CD4-positive, CD25-positive, alpha-beta regulatory T cell (primary cell): ENCODE results near the gene HTR3C. TPM values are rescaled to one million over a fixed set of nuclear protein-coding genes. Genes with fewer than 3 reads are reported as not detected.
"Not testable (repeated sequence)": the region's sequence is repeated elsewhere in the genome, so short reads cannot be mapped to it uniquely, and the experiment has no call there.

Source experiments
- ATAC-seq, 2 donors: fragments of 150-1000 bp; cut with Tn5 transposase; one replicate each; pipeline ENCODE4 v1.10.0; 2021; ENCODE audit warnings: low read depth in 2 of 2, moderate number of reproducible peaks in 2 of 2, moderate library complexity in 1 of 2
- DNase-seq, 3 donors: peaks; one replicate each; pipeline versions ENCODE4 v3.0.0 to v3.0.0-alpha.2; 2012 to 2022; ENCODE audit warnings: mixed read lengths in 1 of 3
- H3K27ac ChIP-seq: one replicate; pipeline ENCODE4 v1.7.0; 2013; ENCODE audit warnings: mild to moderate bottlenecking, low read length; ENCODE audit not compliant: insufficient read depth, poor library complexity, severe bottlenecking
- H3K27me3 ChIP-seq: one replicate; pipeline ENCODE4 v1.7.0; 2013; ENCODE audit warnings: low read length; ENCODE audit not compliant: control insufficient read depth, insufficient read depth
- H3K36me3 ChIP-seq: one replicate; pipeline ENCODE4 v1.7.0; 2013; ENCODE audit warnings: mild to moderate bottlenecking, low read length, moderate library complexity; ENCODE audit not compliant: control insufficient read depth, insufficient read depth
- H3K4me1 ChIP-seq: 2 replicates; pipeline ENCODE4 v1.7.0; 2013; ENCODE audit warnings: mild to moderate bottlenecking, low read length; ENCODE audit not compliant: insufficient read depth, control insufficient read depth, poor library complexity, severe bottlenecking
- H3K4me3 ChIP-seq: one replicate; pipeline ENCODE4 v1.7.0; 2013; ENCODE audit warnings: low read depth, mild to moderate bottlenecking, low read length, moderate library complexity
- H3K9me3 ChIP-seq, 2 experiments: 1 replicate in 1 of 2; 2 replicates in 1 of 2; pipeline ENCODE4 v1.7.0; 2013; ENCODE audit warnings: low read length in 2 of 2, mild to moderate bottlenecking in 1 of 2, moderate library complexity in 1 of 2; ENCODE audit not compliant: control insufficient read depth in 2 of 2
- H3K27ac Mint-ChIP-seq, 3 donors: one replicate each; pipeline ENCODE4 v1.8.0; 2020 to 2022; ENCODE audit warnings: mild to moderate bottlenecking in 3 of 3, mixed read lengths in 3 of 3, moderate library complexity in 2 of 3
- H3K27me3 Mint-ChIP-seq: one replicate; pipeline ENCODE4 v1.8.0; 2022; ENCODE audit warnings: mild to moderate bottlenecking, mixed read lengths
- H3K36me3 Mint-ChIP-seq: one replicate; pipeline ENCODE4 v1.8.0; 2020; ENCODE audit warnings: mixed read lengths
- H3K4me1 Mint-ChIP-seq, 4 donors: one replicate each; pipeline ENCODE4 v1.8.0; 2020 to 2022; ENCODE audit warnings: mixed read lengths in 4 of 4, mild to moderate bottlenecking in 1 of 4
- H3K4me3 Mint-ChIP-seq, 4 donors: one replicate each; pipeline ENCODE4 v1.8.0; 2020 to 2022; ENCODE audit warnings: mild to moderate bottlenecking in 4 of 4, mixed read lengths in 4 of 4, moderate library complexity in 3 of 4
- H3K9me3 Mint-ChIP-seq, 7 donors: one replicate each; pipeline ENCODE4 v1.8.0; 2020 to 2022; ENCODE audit warnings: mixed read lengths in 7 of 7, mild to moderate bottlenecking in 3 of 7, moderate library complexity in 2 of 7
- polyA plus RNA-seq, 4 donors: library from polyadenylated mRNA; unstranded; fragments of 300-500 nt; fragmentation: Illumina TruSeq; gene quantifications; one replicate each; pipeline ENCODE4 v1.2.3, GENCODE V29; 2021
- total RNA-seq: library from RNA; stranded (reverse); gene quantifications from one replicate; pipeline ENCODE4 v1.2.3, GENCODE V29; 2022

HTR3C gene
- total and polyA plus RNA-seq, 5 donors from 2014 or later: not detected

DNA sequence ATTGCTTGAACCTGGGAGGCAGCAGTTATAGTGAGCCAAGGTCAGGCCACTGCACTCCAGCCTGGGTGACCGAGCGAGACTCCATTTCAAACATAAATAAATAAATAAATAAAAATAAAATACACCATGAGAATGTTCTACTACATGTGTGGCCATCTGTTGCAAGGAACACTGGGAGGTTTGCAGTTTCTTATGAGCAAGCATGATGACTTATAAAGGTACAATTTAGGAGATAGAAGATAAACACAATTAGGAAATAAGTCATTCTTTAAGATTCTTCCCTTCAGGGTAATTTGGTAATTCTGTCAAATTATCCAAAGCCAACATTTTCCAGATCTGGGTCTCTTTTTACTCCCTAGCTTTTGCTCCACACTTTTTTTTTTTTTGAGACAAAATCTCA is 13.4 kb downstream of the HTR3C start:
- no peaks in the 10 kb centered on the region for H3K4me1 Mint-ChIP-seq
- H3K36me3 ChIP-seq: no peaks in the 10 kb centered on the region
- no peak for DNase-seq
- H3K9me3 ChIP-seq: no peaks in the 10 kb centered on the region
- ATAC-seq: no peak
- no peak overlapping the region for H3K4me3 Mint-ChIP-seq
- H3K27ac Mint-ChIP-seq: no peak overlapping the region
- no peaks in the 10 kb centered on the region for H3K36me3 Mint-ChIP-seq
- peaks cover 11% of the 10 kb centered on the region for H3K27me3 Mint-ChIP-seq
- H3K9me3 Mint-ChIP-seq: peaks cover 0 to 8% (median 2%) of the 10 kb centered on the region in 7 donors
- no peak overlapping the region for H3K4me3 ChIP-seq
- no peak overlapping the region for H3K27ac ChIP-seq
- peaks cover 2% of the 10 kb centered on the region for H3K27me3 ChIP-seq
- no peaks in the 10 kb centered on the region for H3K4me1 ChIP-seq

- H3K27me3 ChIP-seq: peaks cover 2% of the 10 kb centered on the region
- Mint-ChIP-seq H3K27ac (no peak overlapping the region), H3K4me1 (no peaks in the 10 kb centered on the region), H3K36me3 (no peaks in the 10 kb centered on the region), H3K9me3 (peaks cover 0 to 7% (median 2%) of the 10 kb centered on the region in 7 donors), H3K4me3 (no peak overlapping the region), H3K27me3 (peaks cover 11% of the 10 kb centered on the region)
- ATAC-seq (no peak), DNase-seq (no peak)
- H3K4me3 ChIP-seq: no peak overlapping the region
- no peaks in the 10 kb centered on the region for H3K4me1 ChIP-seq
- H3K27ac ChIP-seq: no peak overlapping the region
- no peaks in the 10 kb centered on the region for H3K36me3 ChIP-seq
- H3K9me3 ChIP-seq: no peaks in the 10 kb centered on the region
Observed at GRCh38 chr3:184067573-184068055, 14.8 kb downstream of the HTR3C start.

GRCh38 chr3:184068344-184068743 is 15.5 kb downstream of the HTR3C start:
- no peaks in the 10 kb centered on the region for H3K36me3 ChIP-seq
- H3K4me3 Mint-ChIP-seq: peak overlapping the region in 1 of 4 donors; percentile 85

GRCh38 chr3:184071142-184071541 is 18.3 kb downstream of the HTR3C start:
- not testable (repeated sequence) for ATAC-seq, H3K4me3 Mint-ChIP-seq, H3K4me1 ChIP-seq, DNase-seq, H3K27me3 ChIP-seq, H3K4me3 ChIP-seq, H3K9me3 Mint-ChIP-seq, H3K27ac ChIP-seq, H3K27ac Mint-ChIP-seq, H3K4me1 Mint-ChIP-seq, H3K36me3 Mint-ChIP-seq, H3K9me3 ChIP-seq, H3K36me3 ChIP-seq
- peaks cover 16% of the 10 kb centered on the region for H3K27me3 Mint-ChIP-seq

More at GRCh38 chr3:184068344-184068743, 15.5 kb downstream of the HTR3C start:
- Histone ChIP-seq H3K4me3 (no peak overlapping the region), H3K27me3 (peaks cover 2% of the 10 kb centered on the region), H3K27ac (no peak overlapping the region), H3K9me3 (no peaks in the 10 kb centered on the region), H3K4me1 (no peaks in the 10 kb centered on the region)
- no peaks in the 10 kb centered on the region for H3K4me1 Mint-ChIP-seq
- no peaks in the 10 kb centered on the region for H3K36me3 Mint-ChIP-seq
- ATAC-seq: no peak
- peaks cover 11% of the 10 kb centered on the region for H3K27me3 Mint-ChIP-seq
- H3K9me3 Mint-ChIP-seq: peaks cover 0 to 7% (median 2%) of the 10 kb centered on the region in 7 donors
- no peak for DNase-seq
- no peak overlapping the region for H3K27ac Mint-ChIP-seq

GRCh38 chr3:184073621-184074020 is 20.8 kb downstream of the HTR3C start:
- H3K27ac Mint-ChIP-seq: no peak overlapping the region
- no peaks in the 10 kb centered on the region for H3K36me3 ChIP-seq
- DNase-seq (no peak), ATAC-seq (no peak)
- peaks cover 0 to 7% (median 2%) of the 10 kb centered on the region in 7 donors for H3K9me3 Mint-ChIP-seq
- H3K9me3 ChIP-seq: no peaks in the 10 kb centered on the region
- H3K36me3 Mint-ChIP-seq: no peaks in the 10 kb centered on the region
- no peak overlapping the region for H3K4me3 ChIP-seq
- H3K27ac ChIP-seq: no peak overlapping the region
- H3K27me3 ChIP-seq: peaks cover 2% of the 10 kb centered on the region
- no peaks in the 10 kb centered on the region for H3K4me1 Mint-ChIP-seq
- H3K4me3 Mint-ChIP-seq: no peak overlapping the region
- H3K27me3 Mint-ChIP-seq: peaks cover 24% of the 10 kb centered on the region
- H3K4me1 ChIP-seq: no peaks in the 10 kb centered on the region

- ATAC-seq (no peak), DNase-seq (no peak)
- no peaks in the 10 kb centered on the region for H3K36me3 Mint-ChIP-seq
- peaks cover 19% of the 10 kb centered on the region for H3K27me3 Mint-ChIP-seq
- no peaks in the 10 kb centered on the region for H3K36me3 ChIP-seq
- H3K9me3 ChIP-seq: no peaks in the 10 kb centered on the region
- H3K4me1 Mint-ChIP-seq: no peaks in the 10 kb centered on the region
- no peak overlapping the region for H3K4me3 ChIP-seq
- H3K27ac ChIP-seq: no peak overlapping the region
- H3K27ac Mint-ChIP-seq: no peak overlapping the region
- no peaks in the 10 kb centered on the region for H3K27me3 ChIP-seq
- H3K4me3 Mint-ChIP-seq: no peak overlapping the region
- no peaks in the 10 kb centered on the region for H3K4me1 ChIP-seq
- peaks cover 0 to 4% (median 1%) of the 10 kb centered on the region in 7 donors for H3K9me3 Mint-ChIP-seq
Observed at GRCh38 chr3:184075901-184076300, 23.1 kb downstream of the HTR3C start.

DNA sequence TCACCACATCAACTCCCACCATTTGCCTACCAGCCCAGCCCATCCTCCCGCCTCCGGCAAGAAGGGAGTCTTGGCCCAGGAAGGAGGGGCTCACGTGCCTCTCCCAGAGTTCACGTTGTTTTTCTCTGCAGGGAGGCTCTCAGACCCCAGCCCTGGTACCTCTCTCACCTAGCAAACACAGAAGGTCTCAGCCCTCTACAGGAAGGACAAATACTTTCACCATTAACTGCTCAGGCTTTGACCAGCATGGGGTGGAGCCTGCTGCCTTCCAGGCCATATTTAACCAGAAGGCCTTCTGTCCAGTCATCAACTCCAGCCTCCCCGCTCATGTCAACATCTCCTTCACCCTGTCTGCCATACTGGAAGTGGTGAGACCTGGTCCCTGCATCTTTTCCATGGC is 25.0 kb downstream of the HTR3C start:
- Mint-ChIP-seq H3K36me3 (no peaks in the 10 kb centered on the region), H3K27ac (no peak overlapping the region), H3K27me3 (peaks cover 19% of the 10 kb centered on the region), H3K4me1 (no peaks in the 10 kb centered on the region), H3K4me3 (no peak overlapping the region), H3K9me3 (peaks cover 0 to 1% (median 0%) of the 10 kb centered on the region in 7 donors)
- Histone ChIP-seq H3K27me3 (no peaks in the 10 kb centered on the region), H3K27ac (no peak overlapping the region), H3K36me3 (no peaks in the 10 kb centered on the region), H3K4me3 (no peak overlapping the region), H3K9me3 (no peaks in the 10 kb centered on the region), H3K4me1 (no peaks in the 10 kb centered on the region)
- no peak for ATAC-seq
- no peak for DNase-seq

GRCh38 chr3:184078851-184079250 is 26.0 kb downstream of the HTR3C start:
- no peaks in the 10 kb centered on the region for H3K4me1 ChIP-seq
- Mint-ChIP-seq H3K27me3 (peaks cover 18% of the 10 kb centered on the region), H3K9me3 (peaks cover 0 to 4% (median 0%) of the 10 kb centered on the region in 7 donors), H3K4me3 (no peak overlapping the region), H3K36me3 (no peaks in the 10 kb centered on the region), H3K27ac (no peak overlapping the region), H3K4me1 (no peaks in the 10 kb centered on the region)
- no peaks in the 10 kb centered on the region for H3K27me3 ChIP-seq
- peaks cover 0 to under 1% of the 10 kb centered on the region in 2 experiments for H3K9me3 ChIP-seq
- no peaks in the 10 kb centered on the region for H3K36me3 ChIP-seq
- H3K4me3 ChIP-seq: no peak overlapping the region
- no peak for ATAC-seq
- DNase-seq: no peak
- no peak overlapping the region for H3K27ac ChIP-seq
